HG02798 (cell line): Measurements from ENCODE around the gene RPN1.

Source experiments
- ATAC-seq: cut with Tn5 transposase; IDR thresholded peaks from one replicate; pipeline ENCODE4 v1.9.1; 2021; ENCODE audit warnings: mild to moderate bottlenecking; ENCODE audit not compliant: unreplicated experiment, poor library complexity

RPN1 gene

DNA sequence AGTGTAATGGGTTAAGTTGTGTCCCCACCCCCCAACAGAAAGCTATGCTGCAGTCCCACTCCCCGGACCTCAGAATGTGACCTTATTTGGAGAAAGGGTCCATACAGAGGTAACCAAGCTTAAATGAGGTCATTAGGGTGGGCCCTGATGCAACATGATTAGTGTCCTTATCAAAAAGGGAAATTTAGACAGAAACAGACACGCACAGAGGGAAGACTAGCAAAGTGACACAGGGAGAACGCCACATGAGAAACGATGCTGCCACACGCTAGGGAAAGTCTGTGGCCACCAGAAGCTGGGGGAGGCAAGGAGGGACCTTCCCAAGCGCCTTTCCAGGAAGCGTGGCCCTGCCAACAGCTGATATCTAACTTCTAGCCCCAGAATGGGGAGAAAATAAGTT lies 65.4 kb downstream of the RPN1 start:
- no peak for ATAC-seq

DNA sequence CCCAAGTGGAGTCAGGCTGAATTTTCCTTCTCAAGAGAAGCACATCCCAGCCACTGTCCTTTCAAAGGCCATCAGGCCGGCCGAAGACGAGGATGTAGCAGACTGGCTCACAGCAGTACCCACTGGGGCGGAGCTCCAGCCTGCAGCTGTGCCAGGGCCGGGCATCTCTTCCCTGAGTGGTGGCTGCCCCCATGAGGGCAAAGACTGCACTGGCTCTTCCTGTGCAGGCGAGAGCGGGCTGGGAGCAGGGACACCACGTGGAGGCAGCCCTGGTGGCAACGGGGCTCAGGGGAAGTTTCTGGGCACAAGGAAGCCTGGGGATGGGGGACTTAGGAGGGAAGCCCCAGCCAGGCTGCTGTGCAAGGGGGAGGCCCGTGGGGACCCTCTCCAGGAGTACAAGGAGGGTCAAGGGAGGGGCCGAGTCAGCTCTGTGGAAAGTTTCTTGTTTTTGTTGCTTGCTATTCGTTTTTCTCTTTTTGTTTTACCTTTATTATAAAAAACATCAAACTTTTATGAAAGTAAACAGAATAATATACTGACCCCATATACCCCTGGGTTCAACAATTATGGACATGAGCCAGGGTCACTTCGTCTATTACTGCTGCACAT lies 66.1 kb downstream of the RPN1 start:
- peak; percentile 57 for ATAC-seq

DNA sequence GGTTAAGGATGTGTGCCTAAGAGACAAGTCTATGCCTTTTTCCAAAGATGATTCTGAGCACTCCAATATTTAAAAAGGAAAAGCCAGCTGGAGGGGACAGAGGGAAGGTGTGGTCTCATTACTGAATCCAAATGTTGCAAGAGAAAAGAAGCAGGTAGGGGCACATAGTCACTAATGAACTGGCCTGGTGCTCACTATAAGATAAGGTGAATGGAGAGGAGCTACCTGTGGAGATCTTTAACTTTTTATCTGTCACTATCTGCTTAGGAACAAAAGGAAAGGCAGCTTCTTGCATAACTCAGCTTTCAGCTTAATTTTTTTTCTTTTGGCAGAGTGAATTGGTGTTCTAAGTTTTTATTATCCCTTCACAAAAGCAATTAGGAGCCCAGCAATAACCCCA lies 69.1 kb downstream of the RPN1 start:
- no peak for ATAC-seq

DNA sequence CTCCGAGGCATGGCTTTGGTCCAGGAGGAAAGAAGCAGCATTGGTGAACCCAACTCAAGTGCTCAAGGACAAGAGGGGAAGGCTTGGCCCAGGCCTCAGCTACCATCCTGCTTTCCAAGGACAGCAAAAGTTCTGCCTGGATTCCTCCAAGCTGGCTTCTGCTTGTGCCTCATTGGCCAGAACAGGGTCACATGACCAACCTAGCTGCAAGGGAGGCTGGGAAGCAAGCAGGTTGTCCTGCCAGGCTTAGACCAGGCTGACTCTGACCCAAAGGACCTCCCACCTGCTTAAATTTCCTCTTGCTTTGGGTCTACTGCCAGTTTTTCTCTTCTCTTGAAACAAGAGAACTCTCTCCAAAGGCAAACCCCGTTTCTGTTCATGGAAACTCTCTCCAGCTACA lies 70.7 kb downstream of the RPN1 start:
- no peak for ATAC-seq

DNA sequence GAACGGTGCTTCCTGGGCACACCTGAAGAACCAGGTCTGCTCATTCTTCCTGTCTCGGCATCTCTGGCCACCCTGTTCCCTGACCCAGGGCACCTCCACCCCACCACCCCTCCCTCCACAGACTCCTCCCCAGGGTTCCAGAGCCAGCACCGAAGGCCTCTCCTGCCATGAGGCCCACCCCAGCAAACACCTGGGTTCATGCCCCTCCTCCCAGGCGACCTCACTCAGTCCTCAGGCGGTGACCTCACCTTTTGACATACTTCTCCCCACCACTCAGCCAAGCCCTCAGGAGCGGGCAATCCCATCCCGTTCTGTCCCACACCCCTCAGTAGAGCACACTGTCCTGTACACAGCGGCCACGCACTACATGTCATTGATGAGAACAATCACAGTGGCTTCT lies 72.3 kb downstream of the RPN1 start:
- no peak for ATAC-seq

DNA sequence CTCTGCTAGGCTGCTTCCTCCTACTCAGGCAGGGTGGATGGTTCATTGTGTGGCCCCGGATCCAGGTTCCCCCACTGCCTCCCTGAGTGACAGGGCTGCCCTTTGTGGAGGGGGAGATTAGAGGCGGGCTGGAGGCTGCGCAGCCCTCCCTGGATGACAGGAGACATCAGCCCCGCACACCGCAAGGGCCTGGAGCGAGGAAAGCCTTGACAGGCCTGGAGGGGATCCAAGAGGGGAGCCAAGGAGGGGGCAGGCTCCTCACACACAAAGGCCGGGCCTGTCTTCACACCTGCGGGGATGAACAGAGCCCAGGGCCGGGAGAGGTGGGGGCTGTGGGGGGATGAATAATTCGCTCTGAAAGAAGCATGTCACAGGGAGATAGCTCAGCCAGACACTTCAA lies 72.9 kb downstream of the RPN1 start:
- no peak for ATAC-seq

DNA sequence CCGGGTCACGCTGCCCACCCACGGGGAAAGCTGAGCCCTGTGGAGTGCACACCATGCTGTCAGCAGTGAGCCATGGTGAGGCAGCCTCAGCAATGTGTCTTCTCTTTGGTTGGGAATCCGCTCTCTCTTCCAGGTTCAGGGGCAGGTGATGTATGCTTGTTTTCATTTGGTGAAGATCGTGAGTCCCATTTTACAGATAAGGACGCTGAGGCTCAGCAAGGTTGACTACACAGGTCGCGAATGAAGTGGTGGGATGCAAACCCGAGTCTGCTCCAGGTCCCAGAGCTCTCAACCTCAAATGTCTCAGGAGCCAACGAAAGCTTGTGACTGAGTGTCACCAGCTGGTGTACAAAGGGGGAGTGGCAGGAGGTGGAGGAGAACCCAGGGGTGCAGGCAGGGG lies 74.3 kb downstream of the RPN1 start:
- ATAC-seq: no peak

DNA sequence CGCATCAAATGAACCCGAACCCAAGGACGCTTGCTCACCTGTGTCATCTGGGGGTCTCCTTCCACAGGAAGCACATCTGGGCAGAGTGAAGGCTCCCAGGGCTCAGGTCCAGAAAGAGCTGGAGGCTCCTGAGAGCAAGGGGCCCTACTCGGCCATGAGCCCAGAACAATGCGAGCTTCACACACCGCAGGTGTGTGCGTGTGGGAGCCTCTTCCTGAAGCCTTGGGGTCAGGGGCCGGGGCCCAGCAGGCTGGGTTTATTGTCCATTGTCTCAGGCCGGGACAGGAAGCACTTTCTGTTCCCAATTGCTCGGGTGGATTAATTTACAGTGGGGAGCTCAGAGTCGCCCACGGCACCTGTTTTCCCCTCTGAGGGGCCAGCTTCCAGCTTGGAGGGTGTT lies 74.8 kb downstream of the RPN1 start:
- ATAC-seq: no peak

DNA sequence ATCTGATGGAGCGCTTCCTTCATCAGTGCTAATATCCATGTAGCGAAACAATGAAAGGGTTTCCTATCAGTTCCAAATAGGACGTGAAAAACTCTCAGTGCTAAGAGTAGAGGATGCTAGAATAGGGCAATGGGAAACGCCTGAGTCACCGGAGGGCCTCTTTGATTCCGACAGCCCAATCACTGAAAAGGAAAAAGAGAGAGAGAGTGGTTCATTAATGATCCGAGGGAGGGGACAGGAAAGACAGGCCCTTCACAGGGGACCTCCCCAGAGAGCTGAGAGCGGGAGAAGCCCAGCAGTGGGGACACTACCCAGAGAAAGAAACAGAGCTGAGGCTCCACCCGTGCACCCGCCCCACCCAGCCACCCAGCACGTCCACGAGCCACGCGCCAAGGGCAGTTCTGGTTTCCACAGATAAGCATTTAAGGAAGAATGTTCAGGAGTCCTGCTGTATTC lies 76.9 kb downstream of the RPN1 start:
- ATAC-seq: no peak

DNA sequence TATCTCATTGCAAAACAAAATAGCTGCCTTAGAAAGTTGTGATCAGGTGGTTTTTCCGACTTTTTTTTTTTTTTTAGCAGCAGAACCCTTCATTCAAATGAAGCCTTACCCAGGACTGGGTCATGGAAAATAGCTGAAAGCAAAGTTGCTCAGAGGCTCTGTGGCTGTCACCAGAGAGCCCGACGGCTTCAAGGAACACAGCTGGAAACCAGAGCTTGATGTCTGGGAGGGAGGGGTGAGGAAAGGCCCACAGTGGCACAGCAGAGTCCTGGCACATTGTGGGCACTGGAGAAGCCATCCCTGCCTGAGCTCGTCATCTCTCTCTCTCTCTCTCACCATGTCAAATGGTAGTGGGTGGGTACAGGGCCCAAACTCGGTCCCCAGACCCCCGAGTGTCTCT lies 77.5 kb downstream of the RPN1 start:
- ATAC-seq: no peak

DNA sequence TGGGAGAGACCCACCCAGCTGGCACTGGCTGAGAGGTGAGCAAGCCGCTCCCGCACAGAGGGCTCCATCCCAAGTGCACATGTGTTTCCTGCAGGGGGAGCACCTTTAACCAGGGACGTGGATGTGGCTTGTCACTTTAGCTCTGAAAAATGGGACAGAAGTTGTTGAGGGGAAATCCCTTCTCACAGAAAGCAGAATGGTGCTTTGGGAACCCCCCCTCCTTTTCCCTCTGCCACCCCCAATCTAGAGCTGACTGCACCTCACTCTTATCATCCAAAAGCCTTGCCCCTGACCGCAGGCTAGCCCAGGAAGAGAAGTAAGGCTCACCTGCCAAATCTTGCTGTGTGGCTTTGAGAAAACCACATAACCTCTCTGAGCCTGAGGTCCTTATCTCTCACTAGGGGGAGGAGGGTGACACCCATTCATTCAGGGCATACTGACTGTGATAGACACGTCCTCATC lies 77.9 kb downstream of the RPN1 start:
- ATAC-seq: no peak

DNA sequence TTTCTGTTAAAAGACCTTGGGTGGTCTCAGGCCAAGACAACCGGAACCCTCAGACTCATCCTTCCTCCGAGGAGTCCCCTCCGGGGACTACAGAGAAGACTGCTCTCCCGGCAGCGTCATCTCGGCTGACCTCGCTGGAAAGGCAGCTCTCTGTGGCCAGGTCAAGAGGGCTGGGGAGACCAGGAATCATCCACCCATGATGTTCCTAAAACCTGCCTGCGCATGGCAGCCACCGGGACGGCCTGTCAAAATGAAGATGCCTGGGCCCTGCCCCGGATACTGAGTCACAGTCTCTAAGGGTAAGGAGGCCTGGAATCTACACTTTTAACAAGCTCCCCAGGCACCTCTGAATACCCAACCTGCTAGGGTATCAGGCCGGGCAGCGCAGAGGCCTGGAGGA lies 78.6 kb downstream of the RPN1 start:
- ATAC-seq: no peak
